MM.1S (cell line): ENCODE measurements around the gene MOCS2.

ENCODE experiments used
- EZH2 ChIP-seq: fragments of 300-600 bp; sonication (generic); optimal IDR thresholded peaks from 2 replicates; pipeline ENCODE3; 2017; ENCODE audit warnings: low read depth, mild to moderate bottlenecking, antibody characterized with exemption, low read length, mixed read lengths
- EZH2phosphoT487 ChIP-seq: fragments of 300-600 bp; sonication (generic); IDR thresholded peaks from 2 replicates; pipeline ENCODE4 v1.6.1; 2018; ENCODE audit warnings: antibody characterized with exemption, low read length
- TF ChIP-seq, protein P1 (sequence below): fragments of 300-600 bp; sonication (generic); IDR thresholded peaks from 2 replicates; pipeline ENCODE4 v1.5.1; 2016; ENCODE audit warnings: antibody characterized with exemption, low read length, mixed read lengths

DNA sequence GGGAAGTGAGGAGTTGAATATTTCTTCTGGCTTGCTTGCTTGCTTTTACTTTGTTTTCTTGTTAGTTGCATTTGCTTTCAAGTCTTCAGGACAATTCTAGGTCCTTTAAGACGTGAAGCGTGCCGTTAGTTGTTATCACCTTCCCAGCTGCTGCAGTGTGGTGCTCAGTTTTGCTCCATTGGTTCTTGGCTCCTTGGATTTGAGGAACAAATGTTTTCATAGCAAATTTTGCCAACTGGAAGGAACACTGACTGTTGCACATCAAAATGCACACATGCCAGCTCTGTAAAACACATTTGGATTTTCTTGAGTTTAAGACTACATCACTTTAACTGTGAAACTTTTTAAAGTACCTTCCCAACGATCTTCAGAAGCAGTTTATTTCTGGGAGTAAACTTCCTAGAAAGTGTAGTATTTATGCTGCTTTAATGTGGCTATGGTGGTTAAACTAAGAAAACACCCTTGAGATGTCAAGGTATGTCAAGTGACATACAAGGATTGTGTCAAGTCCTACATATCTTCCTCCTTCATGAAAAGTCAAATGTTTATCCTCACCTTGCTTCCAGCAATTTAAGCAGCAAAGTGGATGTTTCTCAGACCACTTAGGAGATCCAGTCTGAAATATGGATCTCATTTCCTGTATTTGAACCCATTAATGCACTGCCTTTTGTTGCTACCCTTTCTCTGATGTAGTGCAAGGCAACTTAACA lies 24.9 kb downstream of the MOCS2 start:
- TF ChIP-seq, protein P1, sequence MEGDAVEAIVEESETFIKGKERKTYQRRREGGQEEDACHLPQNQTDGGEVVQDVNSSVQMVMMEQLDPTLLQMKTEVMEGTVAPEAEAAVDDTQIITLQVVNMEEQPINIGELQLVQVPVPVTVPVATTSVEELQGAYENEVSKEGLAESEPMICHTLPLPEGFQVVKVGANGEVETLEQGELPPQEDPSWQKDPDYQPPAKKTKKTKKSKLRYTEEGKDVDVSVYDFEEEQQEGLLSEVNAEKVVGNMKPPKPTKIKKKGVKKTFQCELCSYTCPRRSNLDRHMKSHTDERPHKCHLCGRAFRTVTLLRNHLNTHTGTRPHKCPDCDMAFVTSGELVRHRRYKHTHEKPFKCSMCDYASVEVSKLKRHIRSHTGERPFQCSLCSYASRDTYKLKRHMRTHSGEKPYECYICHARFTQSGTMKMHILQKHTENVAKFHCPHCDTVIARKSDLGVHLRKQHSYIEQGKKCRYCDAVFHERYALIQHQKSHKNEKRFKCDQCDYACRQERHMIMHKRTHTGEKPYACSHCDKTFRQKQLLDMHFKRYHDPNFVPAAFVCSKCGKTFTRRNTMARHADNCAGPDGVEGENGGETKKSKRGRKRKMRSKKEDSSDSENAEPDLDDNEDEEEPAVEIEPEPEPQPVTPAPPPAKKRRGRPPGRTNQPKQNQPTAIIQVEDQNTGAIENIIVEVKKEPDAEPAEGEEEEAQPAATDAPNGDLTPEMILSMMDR = no peak
- TF ChIP-seq EZH2phosphoT487 = no peak
- TF ChIP-seq EZH2 = no peak
